Measurements from ENCODE around the gene PURA. TPM values are rescaled to one million over a fixed set of nuclear protein-coding genes. Genes with fewer than 3 reads are reported as not detected.

The PURA gene
- total and polyA plus RNA-seq, 4 donors: 2.8 to 14.7 (median 5.6) TPM

GRCh38 chr5:140131967-140132409, 18.1 kb downstream of the PURA start:
- H3K9me3 ChIP-seq (ENCODE audit: control insufficient read depth in 4 of 4, low read length in 3 of 4): no peaks in the 10 kb centered on the region
- H3K36me3 ChIP-seq (ENCODE audit: control insufficient read depth in 4 of 4, insufficient read depth in 3 of 4, low read depth in 1 of 4, low read length in 3 of 4): no peaks in the 10 kb centered on the region
- H3K27ac ChIP-seq (ENCODE audit: low read depth in 1 of 2, low read length in 2 of 2): no peak overlapping the region
- peaks cover 0 to 8% (median 0%) of the 10 kb centered on the region in 4 donors for H3K4me1 ChIP-seq (ENCODE audit: control insufficient read depth in 4 of 4, insufficient read depth in 4 of 4, low read length in 3 of 4)
- no peak overlapping the region for H3K9ac ChIP-seq (ENCODE audit: low read depth in 1 of 2, low read length in 2 of 2)
- WGBS: 70% methylated on average over 3 of the region's 3 CpGs
- no peak for DNase-seq (ENCODE audit: low spot score)
- no peak overlapping the region for H3K4me3 ChIP-seq (ENCODE audit: low read depth in 1 of 3, low read length in 3 of 3)
- no peaks in the 10 kb centered on the region for H3K27me3 ChIP-seq (ENCODE audit: control insufficient read depth in 4 of 4, insufficient read depth in 4 of 4, low read length in 3 of 4)
- TF ChIP-seq EGR1 (IDR thresholded peaks at IDR 0.05; ENCODE audit: low read depth in 2 of 2): no peak
- TF ChIP-seq HNF4G (IDR thresholded peaks at IDR 0.05): no peak
- TF ChIP-seq FOXA1 (IDR thresholded peaks at IDR 0.05): no peak
- no peak for TF ChIP-seq MAX (IDR thresholded peaks at IDR 0.05)
- TF ChIP-seq CTCF (IDR thresholded peaks at IDR 0.05; ENCODE audit: low read depth, low read length, missing input control): no peak
- no peak for TF ChIP-seq HNF4A (conservative IDR thresholded peaks at IDR 0.05)
- no peak for TF ChIP-seq ZBTB33 (IDR thresholded peaks at IDR 0.05)
- TF ChIP-seq GABPA (IDR thresholded peaks at IDR 0.05 in 1 of 2, conservative IDR thresholded peaks at IDR 0.05 in 1 of 2): no peak
- TF ChIP-seq TAF1 (conservative IDR thresholded peaks at IDR 0.05): no peak
- TF ChIP-seq JUND (IDR thresholded peaks at IDR 0.05): no peak
- TF ChIP-seq NR2F2 (IDR thresholded peaks at IDR 0.05): no peak
- no peak for TF ChIP-seq REST (IDR thresholded peaks at IDR 0.05)

GRCh38 chr5:140133514-140134167, 19.7 kb downstream of the PURA start:
- no peak overlapping the region for H3K9ac ChIP-seq (ENCODE audit: low read depth in 1 of 2, low read length in 2 of 2)
- H3K36me3 ChIP-seq (ENCODE audit: control insufficient read depth in 4 of 4, insufficient read depth in 3 of 4, low read depth in 1 of 4, low read length in 3 of 4): no peaks in the 10 kb centered on the region
- peaks cover 0 to 7% (median 0%) of the 10 kb centered on the region in 4 donors for H3K4me1 ChIP-seq (ENCODE audit: control insufficient read depth in 4 of 4, insufficient read depth in 4 of 4, low read length in 3 of 4)
- no peaks in the 10 kb centered on the region for H3K9me3 ChIP-seq (ENCODE audit: control insufficient read depth in 4 of 4, low read length in 3 of 4)
- no peak overlapping the region for H3K4me3 ChIP-seq (ENCODE audit: low read depth in 1 of 3, low read length in 3 of 3)
- H3K27ac ChIP-seq (ENCODE audit: low read depth in 1 of 2, low read length in 2 of 2): no peak overlapping the region
- H3K27me3 ChIP-seq (ENCODE audit: control insufficient read depth in 4 of 4, insufficient read depth in 4 of 4, low read length in 3 of 4): no peaks in the 10 kb centered on the region
- DNase-seq (ENCODE audit: low spot score): no peak
- WGBS: 90% methylated on average over 4 of the region's 4 CpGs
- no peak for TF ChIP-seq FOXA1 (IDR thresholded peaks at IDR 0.05)
- TF ChIP-seq JUND (IDR thresholded peaks at IDR 0.05): no peak
- TF ChIP-seq GABPA (IDR thresholded peaks at IDR 0.05 in 1 of 2, conservative IDR thresholded peaks at IDR 0.05 in 1 of 2): no peak
- no peak for TF ChIP-seq RAD21 (IDR thresholded peaks at IDR 0.05)
- no peak for TF ChIP-seq CTCF (IDR thresholded peaks at IDR 0.05; ENCODE audit: low read depth, low read length, missing input control)
- no peak for TF ChIP-seq TAF1 (conservative IDR thresholded peaks at IDR 0.05)
- TF ChIP-seq EGR1 (IDR thresholded peaks at IDR 0.05; ENCODE audit: low read depth in 2 of 2): no peak
- no peak for TF ChIP-seq SP1 (IDR thresholded peaks at IDR 0.05)
- TF ChIP-seq MAX (IDR thresholded peaks at IDR 0.05): no peak
- no peak for TF ChIP-seq REST (IDR thresholded peaks at IDR 0.05)

Data from liver (tissue), 9 donors.